Measurements from ENCODE around the gene SPNS3. TPM values are rescaled to one million over a fixed set of nuclear protein-coding genes. Genes with fewer than 3 reads are reported as not detected.

The SPNS3 gene
- total RNA-seq, 1 donor from 2014 or later, result not detected

DNA sequence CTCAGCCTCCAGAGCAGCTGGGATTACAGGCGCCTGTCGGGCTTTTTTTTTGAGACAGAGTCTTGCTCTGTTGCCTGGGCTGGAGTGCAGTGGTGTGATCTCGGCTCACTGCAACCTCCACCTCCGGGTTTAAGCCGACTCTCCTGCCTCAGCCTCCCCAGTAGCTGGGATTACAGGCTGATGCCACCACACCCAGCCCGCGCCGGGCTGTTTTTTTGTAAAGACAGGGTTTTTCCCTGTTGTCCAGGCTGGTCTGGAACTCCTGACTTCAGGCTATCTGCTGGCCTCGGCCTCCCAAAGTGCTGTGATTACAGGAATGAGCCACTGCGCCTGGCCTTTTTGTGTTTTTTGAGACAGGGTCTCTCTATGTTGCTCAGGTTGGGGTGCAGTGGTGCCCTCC lies 27.4 kb upstream of the SPNS3 start:
- TF ChIP-seq, protein P1, sequence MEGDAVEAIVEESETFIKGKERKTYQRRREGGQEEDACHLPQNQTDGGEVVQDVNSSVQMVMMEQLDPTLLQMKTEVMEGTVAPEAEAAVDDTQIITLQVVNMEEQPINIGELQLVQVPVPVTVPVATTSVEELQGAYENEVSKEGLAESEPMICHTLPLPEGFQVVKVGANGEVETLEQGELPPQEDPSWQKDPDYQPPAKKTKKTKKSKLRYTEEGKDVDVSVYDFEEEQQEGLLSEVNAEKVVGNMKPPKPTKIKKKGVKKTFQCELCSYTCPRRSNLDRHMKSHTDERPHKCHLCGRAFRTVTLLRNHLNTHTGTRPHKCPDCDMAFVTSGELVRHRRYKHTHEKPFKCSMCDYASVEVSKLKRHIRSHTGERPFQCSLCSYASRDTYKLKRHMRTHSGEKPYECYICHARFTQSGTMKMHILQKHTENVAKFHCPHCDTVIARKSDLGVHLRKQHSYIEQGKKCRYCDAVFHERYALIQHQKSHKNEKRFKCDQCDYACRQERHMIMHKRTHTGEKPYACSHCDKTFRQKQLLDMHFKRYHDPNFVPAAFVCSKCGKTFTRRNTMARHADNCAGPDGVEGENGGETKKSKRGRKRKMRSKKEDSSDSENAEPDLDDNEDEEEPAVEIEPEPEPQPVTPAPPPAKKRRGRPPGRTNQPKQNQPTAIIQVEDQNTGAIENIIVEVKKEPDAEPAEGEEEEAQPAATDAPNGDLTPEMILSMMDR (IDR thresholded peaks at IDR 0.05; ENCODE audit: unreplicated experiment), result no peak
- no peaks in the 10 kb centered on the region for H3K36me3 Mint-ChIP-seq (ENCODE audit: insufficient read depth)
- no peaks in the 10 kb centered on the region for H3K27me3 Mint-ChIP-seq
- no peaks in the 10 kb centered on the region for H3K9me3 Mint-ChIP-seq (ENCODE audit: low read depth)
- H3K4me1 Mint-ChIP-seq (ENCODE audit: low read depth), result peaks cover 2% of the 10 kb centered on the region
- no peak for DNase-seq (ENCODE audit: low spot score, unreplicated experiment)
- no peak overlapping the region for H3K27ac Mint-ChIP-seq
- no peak overlapping the region for H3K4me3 Mint-ChIP-seq (ENCODE audit: low read depth)

DNA sequence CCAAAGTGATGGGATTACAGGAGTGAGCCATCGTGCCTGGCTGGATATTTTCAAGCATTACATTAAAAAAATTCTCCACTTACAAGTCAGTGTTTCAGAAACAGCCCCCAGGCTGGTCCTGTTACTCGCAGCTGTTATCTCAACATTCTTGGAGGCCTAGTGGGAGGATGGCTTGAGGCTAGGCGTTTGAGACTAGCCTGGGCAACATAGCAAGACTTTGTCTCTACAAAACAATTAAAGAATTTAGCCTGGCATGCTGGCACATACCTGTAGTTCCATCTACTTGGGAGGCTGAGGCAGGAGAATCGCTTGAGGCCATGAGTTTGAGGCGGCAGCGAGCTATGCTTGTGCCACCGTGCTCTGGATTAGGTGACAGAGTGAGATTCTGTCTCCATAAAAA lies 26.5 kb upstream of the SPNS3 start:
- TF ChIP-seq, protein P1 (IDR thresholded peaks at IDR 0.05; ENCODE audit: unreplicated experiment), result no peak
- Mint-ChIP-seq H3K27me3 (no peaks in the 10 kb centered on the region), H3K4me1 (ENCODE audit: low read depth) (peaks cover 2% of the 10 kb centered on the region), H3K27ac (no peak overlapping the region), H3K36me3 (ENCODE audit: insufficient read depth) (no peaks in the 10 kb centered on the region), H3K9me3 (ENCODE audit: low read depth) (no peaks in the 10 kb centered on the region), H3K4me3 (ENCODE audit: low read depth) (no peak overlapping the region)
- DNase-seq (ENCODE audit: low spot score, unreplicated experiment), result no peak

DNA sequence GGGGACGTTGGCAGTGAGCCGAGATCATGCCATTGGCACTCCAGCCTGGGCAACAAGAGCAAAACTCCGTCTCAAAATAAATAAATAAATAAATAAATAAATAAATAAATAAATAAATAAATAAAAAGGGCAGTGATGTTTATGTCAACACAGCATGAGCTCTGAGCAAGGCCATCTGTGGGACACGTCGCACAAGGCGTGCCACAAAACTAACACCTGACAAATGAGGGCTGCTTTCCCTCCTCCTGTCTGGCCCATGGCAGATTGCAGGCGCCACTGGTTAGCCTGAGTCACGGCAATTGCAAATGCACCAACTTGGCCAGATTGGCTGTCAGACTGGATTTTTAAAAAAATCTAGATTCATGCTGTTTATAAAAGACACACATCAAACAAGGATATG lies 25.9 kb upstream of the SPNS3 start:
- TF ChIP-seq, protein P1 (IDR thresholded peaks at IDR 0.05; ENCODE audit: unreplicated experiment), result no peak
- H3K4me1 Mint-ChIP-seq (ENCODE audit: low read depth), result peaks cover 2% of the 10 kb centered on the region
- no peaks in the 10 kb centered on the region for H3K9me3 Mint-ChIP-seq (ENCODE audit: low read depth)

DNA sequence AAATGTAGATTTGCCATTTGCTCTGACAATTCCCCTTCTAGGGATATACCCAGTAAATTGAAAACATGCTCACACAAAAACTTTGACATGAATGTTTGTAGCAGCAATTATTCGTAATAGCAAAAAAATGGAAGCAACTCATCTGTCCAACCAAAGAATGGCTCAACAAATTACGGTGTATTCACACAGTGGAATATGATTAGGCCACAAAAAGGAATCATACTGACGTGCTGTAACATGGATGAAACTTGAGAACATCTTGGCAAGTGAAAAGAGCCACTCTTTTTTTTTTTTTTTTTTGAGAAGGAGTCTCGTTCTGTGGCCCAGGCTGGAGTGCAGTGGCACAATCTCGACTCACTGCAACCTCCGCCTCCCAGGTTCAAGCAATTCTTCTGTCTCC lies 24.1 kb upstream of the SPNS3 start:
- Mint-ChIP-seq H3K4me3 (ENCODE audit: low read depth) (no peak overlapping the region), H3K27me3 (no peaks in the 10 kb centered on the region), H3K27ac (no peak overlapping the region), H3K36me3 (ENCODE audit: insufficient read depth) (no peaks in the 10 kb centered on the region), H3K9me3 (ENCODE audit: low read depth) (no peaks in the 10 kb centered on the region), H3K4me1 (ENCODE audit: low read depth) (peaks cover 2% of the 10 kb centered on the region)
- TF ChIP-seq, protein P1 (IDR thresholded peaks at IDR 0.05; ENCODE audit: unreplicated experiment), result no peak
- no peak for DNase-seq (ENCODE audit: low spot score, unreplicated experiment)

More for the DNA sequence above, 25.9 kb upstream of the SPNS3 start:
- H3K4me3 Mint-ChIP-seq (ENCODE audit: low read depth), result no peak overlapping the region
- H3K27me3 Mint-ChIP-seq, result no peaks in the 10 kb centered on the region
- H3K36me3 Mint-ChIP-seq (ENCODE audit: insufficient read depth), result no peaks in the 10 kb centered on the region
- H3K27ac Mint-ChIP-seq, result no peak overlapping the region
- DNase-seq (ENCODE audit: low spot score, unreplicated experiment), result no peak

DNA sequence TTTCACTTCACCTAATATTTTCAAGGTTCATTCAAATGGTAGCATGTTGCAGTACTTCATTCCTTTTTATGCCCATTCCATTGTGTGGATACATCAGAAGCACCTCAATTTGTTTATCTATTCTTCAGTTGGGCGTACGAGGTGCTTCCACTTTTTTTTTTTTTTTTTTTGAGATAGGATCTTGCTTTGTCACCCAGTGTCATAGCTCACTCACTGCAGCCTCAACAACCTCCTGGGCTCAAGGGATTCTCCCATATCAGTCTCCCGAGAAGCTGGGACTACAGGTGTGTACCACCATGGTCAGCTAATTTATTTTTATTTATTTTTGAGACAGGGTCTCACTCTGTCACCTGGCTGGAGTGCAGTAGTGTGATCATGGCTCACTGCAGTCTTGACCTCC lies 22.5 kb upstream of the SPNS3 start:
- H3K27me3 Mint-ChIP-seq, result no peaks in the 10 kb centered on the region
- TF ChIP-seq, protein P1 (IDR thresholded peaks at IDR 0.05; ENCODE audit: unreplicated experiment), result no peak
- no peaks in the 10 kb centered on the region for H3K36me3 Mint-ChIP-seq (ENCODE audit: insufficient read depth)
- no peak overlapping the region for H3K4me3 Mint-ChIP-seq (ENCODE audit: low read depth)
- H3K4me1 Mint-ChIP-seq (ENCODE audit: low read depth), result no peaks in the 10 kb centered on the region
- DNase-seq (ENCODE audit: low spot score, unreplicated experiment), result no peak
- H3K27ac Mint-ChIP-seq, result no peak overlapping the region
- no peaks in the 10 kb centered on the region for H3K9me3 Mint-ChIP-seq (ENCODE audit: low read depth)

Data from progenitor cell of endocrine pancreas (in vitro differentiated cells).